Activated CD4-positive, alpha-beta T cell treated with anti-CD3 and anti-CD28 coated beads for 4 hours (primary cell): ENCODE data around the gene APEX2.
"Not testable (repeated sequence)": the region's sequence is repeated elsewhere in the genome, so short reads cannot be mapped to it uniquely, and the experiment has no call there.

Experiments used
- DNase-seq, 2 donors: peaks; one replicate each; pipeline ENCODE4 v3.0.0-alpha.2; 2020

Gene APEX2

DNA sequence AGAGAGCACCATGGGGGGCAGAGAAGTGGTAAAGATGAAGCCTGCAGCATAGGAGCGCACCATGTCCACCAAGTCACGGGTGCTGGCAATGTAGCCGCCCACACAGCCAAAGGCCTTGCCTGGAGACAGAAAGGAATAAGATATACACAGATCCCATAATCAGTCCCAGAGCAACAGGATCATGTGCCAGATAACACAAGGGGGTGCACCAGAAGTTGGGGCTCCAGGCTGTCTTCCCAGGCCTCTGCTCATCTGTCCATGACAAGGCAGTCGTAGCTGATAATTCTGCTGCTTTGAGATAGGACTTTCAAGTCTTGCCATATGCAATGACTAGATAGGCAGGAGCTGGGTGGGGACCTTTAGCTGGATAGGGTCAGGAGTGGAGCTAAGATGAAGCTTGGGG is 14.7 kb downstream of the APEX2 start:
- no peak for DNase-seq

DNA sequence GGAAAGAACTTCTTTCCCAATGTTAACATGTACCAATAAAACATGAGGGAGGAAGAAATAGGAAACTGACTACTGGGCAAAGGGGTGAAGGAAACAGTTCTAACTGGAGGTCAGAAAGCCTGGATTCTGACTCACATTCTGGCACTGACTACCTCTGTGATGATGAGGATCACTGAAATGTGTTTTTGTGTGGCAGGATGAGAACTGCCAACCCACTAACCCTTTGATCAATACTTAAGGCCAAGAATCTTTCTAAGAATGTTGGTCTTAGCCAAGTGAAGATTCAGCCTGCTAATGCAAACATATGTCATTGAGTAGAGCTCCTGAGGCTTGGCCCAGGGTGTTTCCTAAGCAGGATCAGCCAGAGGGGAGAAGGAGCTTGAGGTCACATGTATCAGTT is 26.0 kb downstream of the APEX2 start:
- DNase-seq: no peak

DNA sequence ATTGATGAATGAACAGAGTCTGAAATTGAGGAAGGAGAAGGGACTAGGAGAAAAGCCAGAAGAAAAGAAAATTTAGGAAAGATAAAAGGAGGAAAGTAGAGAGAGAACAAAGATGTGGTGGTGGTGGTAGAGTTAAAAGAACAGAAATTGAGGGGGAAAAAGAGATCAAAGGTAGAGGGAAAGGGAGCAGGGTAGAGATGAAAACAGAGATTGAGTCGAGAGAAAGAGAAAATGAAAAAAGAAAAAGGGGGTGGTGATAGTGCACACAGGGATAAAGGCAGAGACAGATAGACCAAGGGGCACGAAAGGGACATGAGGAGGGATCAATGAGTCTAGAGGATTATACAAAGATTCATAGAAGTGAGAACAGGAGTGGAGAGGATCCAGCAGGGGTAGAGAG is 26.7 kb downstream of the APEX2 start:
- no peak for DNase-seq

DNA sequence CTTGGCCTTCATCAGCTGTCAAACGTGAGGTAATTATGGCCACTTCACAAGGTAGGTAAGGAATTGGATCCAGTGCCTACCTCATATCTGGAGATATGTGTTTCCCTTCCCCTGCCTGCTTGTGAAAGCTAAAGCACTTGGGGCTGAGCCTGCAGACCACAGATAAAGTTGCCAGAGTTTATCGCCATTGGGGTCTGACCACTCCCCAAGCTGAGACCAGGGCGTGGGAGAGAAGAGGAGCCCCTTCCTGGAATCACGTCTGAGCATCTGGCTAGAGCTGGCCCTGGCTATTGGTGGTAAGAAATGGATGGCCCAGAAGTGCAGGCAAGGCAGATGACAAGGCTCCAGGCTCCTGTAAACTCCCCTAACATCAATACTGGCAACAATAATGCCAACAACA is 27.9 kb downstream of the APEX2 start:
- DNase-seq: no peak

- DNase-seq: no peak
Observed at GRCh38 chrX:55028611-55029010, 28.4 kb downstream of the APEX2 start.

GRCh38 chrX:55029291-55029690 is 29.1 kb downstream of the APEX2 start:
- DNase-seq: no peak

- DNase-seq: no peak
Observed at GRCh38 chrX:55030271-55031205, 30.4 kb downstream of the APEX2 start, which contains the start of gene ALAS2. Gene ALAS2, minus strand, starts transcription at chrX:55030977. Its CDS starts 4,977 bp downstream, at chrX:55026000.

DNA sequence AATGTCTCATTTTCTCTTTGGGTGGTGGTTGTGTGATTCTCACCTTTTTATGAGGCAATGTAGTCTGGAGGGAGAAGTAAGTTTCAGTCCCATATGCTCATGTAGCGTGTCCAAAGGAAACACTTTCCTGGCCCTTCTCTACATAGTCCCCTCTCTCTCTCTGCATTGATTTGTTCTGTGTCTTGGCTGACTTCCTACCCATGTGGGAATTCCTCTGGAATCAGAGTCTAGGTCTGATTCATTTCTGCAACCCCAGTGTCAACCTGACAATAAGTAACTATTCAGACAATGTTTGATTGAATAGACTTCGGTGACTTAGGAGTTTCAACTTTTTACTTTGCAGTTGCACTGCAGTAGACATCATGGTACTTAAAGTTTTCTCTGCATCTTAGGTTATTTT is 33.3 kb downstream of the APEX2 start:
- DNase-seq: no peak

GRCh38 chrX:55039471-55039870 is 39.3 kb downstream of the APEX2 start:
- DNase-seq: no peak

GRCh38 chrX:55041514-55041913 is 41.4 kb downstream of the APEX2 start:
- no peak for DNase-seq

GRCh38 chrX:55050599-55050998 is 50.4 kb downstream of the APEX2 start:
- not testable (repeated sequence) for DNase-seq

DNA sequence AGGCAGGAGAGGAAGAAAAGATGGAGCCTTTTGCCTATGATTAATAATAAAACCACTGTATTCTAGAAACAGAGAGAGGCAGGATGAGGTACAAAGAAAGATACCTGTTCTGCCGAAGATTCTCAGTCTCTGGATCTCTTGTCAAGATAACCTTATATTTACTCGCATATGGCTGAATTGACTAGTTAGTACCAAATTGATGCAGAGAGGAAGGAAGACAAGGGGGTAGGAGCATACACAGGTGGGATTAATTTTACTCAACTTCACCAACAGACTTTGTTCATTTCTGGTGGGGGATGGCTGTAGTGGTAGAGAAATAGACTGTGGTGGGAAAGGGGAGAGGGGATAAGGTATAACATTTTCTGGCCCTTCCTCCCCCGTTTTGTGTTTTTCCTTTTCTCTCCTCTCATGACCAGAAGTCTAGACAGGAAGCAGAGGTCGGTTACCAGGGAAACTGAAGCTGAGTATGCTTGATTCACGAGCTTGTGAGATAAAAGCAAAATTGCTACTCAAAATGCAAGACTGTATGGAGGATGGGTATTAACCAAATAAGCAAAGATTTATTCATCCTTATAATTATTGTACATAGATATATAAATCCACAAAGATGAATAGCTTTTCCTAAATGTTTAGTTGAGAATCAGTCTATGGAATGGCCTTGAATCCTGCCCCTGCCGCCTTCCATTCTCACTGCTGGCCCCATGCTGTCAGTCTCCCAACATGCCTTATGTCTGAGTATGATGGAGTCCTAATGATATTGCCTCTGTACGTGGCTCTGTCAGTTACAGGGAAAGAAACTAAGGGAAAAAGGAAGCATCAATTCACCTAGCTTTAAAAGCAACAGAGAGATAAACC is 56.9 kb downstream of the APEX2 start:
- peak; percentile 29 to 30 for DNase-seq

- peak; percentile 3 to 45 for DNase-seq
Observed at GRCh38 chrX:55057675-55058249, 57.6 kb downstream of the APEX2 start.
